GM18526 (cell line): Measurements from ENCODE around the gene EPB41L2.

Source experiments
- POLR2A ChIP-seq: IDR thresholded peaks from 3 replicates; pipeline ENCODE4 v1.6.1; 2011; ENCODE audit not compliant: insufficient read length; ENCODE audit errors: extremely low read depth

The EPB41L2 gene

GRCh38 chr6:130959951-130960350 is 103.1 kb downstream of the EPB41L2 start:
- no peak for TF ChIP-seq POLR2A

- no peak for TF ChIP-seq POLR2A
Observed at GRCh38 chr6:130958468-130958867, 104.6 kb downstream of the EPB41L2 start.

DNA sequence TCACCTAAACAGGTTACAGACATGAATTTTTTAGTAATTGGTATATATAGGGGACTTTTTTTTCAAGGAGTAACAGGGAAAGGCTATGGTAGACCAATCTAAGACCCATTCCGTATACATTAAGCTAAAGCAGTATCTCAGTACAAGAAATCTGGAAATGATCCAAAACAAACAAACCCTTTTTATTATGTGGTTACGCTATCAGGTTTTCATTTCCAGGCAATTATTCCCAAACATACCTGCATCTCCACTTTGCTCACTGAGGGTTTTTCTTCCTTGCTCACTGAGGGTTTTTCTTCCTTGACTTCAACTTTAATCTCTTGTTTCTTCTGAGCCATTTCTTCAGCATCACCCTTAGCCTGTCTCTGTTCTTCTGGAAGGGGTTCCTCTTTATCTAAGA is 107.3 kb downstream of the EPB41L2 start:
- no peak for TF ChIP-seq POLR2A

DNA sequence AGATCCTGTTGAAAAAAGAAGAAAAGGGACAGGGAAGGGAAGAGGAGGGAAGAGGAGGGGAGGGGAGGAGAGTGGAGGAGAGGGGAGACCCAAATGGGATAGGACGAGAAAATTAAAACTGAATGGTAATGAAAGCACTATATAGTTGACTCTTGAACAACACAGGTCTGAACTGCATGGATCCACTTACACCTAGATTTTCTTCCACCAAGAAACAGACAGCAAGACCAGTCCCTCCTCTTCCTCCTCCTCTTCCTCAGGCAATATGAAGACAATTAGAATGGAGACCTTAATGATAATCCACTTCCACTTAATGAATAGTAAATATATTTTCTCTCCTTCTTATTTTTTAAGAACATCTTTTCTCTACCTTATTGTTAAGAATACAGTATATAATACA is 113.5 kb downstream of the EPB41L2 start:
- TF ChIP-seq POLR2A: no peak

- no peak for TF ChIP-seq POLR2A
Observed at GRCh38 chr6:130947464-130947863, 115.6 kb downstream of the EPB41L2 start.

GRCh38 chr6:130946076-130946475 is 117.0 kb downstream of the EPB41L2 start:
- no peak for TF ChIP-seq POLR2A

GRCh38 chr6:130945401-130945919 is 117.6 kb downstream of the EPB41L2 start:
- TF ChIP-seq POLR2A: no peak

- TF ChIP-seq POLR2A: no peak
Observed at GRCh38 chr6:130944486-130944885, 118.6 kb downstream of the EPB41L2 start.

DNA sequence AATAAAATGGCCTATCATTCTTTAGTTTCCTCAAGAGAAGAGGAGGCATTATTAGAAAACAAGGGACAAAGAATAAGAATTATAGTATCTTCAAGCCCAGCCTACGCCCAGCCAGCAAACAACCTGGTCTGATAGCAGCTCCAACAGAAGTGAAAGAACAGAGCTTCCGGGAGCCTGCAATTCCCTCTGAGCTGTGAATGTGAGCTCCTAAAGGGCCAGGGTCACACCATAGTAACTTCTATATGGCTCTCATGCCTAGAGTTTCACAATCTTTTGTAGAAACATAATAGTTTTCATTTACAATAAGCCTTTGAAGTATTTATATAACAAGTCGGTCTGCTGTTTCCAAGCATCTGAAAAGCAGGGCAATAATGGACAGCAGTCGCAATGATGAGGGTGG is 119.3 kb downstream of the EPB41L2 start:
- TF ChIP-seq POLR2A: no peak

- no peak for TF ChIP-seq POLR2A
Observed at GRCh38 chr6:130937942-130938604, 125.0 kb downstream of the EPB41L2 start.

DNA sequence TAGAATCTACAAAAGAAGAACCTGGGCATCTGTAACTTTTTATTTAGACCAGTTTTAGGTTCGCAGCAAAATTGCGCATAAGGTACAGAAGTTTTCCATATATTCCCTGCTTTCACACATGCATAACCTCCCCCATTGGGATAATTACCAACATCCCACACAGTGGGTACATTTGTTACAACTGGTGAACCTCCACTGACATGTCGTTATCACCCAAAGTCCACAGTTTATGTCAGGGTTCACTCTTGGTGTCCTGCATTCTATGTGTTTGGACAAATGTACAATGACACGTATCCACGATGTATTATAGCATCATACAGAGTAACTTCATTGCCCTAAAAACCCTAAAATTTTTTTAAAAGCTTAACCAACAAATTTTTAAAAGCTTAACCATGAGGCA is 126.1 kb downstream of the EPB41L2 start:
- TF ChIP-seq POLR2A: no peak

DNA sequence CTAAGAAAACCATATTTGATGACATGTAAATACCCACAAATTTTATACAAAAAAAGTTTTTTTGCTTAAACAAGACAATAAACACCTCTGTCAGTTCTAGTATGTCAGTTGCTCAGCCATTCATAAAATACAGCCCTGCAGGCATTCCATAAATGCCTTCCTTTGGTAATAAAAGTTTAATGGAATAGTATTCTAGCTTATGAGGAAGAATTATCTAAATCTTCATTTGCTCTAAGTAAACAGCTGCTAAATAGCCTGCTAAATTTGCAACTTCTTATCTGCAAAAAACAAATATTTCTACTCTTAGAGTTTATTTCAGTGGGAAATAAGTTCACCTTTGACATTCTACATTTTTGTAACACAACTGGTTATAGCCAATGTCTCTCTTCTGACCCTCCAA is 127.1 kb downstream of the EPB41L2 start:
- TF ChIP-seq POLR2A: no peak

GRCh38 chr6:130934848-130935585 is 128.0 kb downstream of the EPB41L2 start:
- no peak for TF ChIP-seq POLR2A

DNA sequence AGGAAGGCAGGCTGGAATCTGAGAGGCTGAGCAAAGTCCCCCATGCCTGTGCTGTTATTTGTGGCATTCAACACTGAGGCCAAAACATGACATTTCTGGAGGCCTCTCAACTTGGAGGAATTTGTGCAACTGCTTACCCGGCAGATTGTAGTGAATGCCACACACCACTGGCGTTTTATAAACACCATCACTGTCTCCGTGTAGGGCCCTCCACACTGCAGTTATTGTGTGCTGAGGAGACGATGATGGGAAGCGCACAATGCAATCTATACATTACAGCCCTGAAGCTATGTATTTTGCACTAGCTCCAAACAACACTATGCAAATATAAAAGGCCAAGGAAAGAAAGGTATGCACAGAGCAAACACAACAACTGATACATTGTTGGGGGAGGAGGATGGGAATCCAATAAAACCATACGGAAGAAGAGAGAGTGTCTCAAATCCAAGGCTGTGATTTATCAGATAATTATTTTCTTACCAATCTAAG is 129.3 kb downstream of the EPB41L2 start:
- TF ChIP-seq POLR2A: no peak

DNA sequence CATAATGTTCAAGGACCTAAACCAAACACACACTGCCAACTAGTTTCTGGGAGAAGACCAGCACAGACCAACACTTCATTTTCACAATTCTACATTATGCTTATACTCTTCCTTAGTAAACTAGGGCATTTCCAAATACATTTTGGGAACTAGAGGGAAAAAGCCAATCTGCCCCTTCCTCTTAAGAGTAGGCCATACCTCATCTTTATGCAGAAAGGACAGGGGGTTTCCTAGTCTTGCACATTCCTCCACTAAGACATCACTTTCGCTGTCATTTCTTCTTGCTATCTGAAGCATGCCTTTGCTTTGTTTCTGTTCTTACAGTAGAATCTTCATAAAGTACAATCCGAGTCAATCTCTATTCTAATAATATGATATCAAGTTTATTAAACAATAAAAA is 130.1 kb downstream of the EPB41L2 start:
- no peak for TF ChIP-seq POLR2A

GRCh38 chr6:130932438-130932837 is 130.6 kb downstream of the EPB41L2 start:
- TF ChIP-seq POLR2A: no peak
